Frontal cortex (tissue), 4 donors: ENCODE measurements around the gene INS. TPM values are rescaled to one million over a fixed set of nuclear protein-coding genes. Genes with fewer than 3 reads are reported as not detected.
"Not testable (repeated sequence)": the region's sequence is repeated elsewhere in the genome, so short reads cannot be mapped to it uniquely, and the experiment has no call there.

Source experiments
- DNase-seq, 2 donors: peaks; one replicate each; pipeline ENCODE4 v3.0.0; 2012; ENCODE audit warnings: low spot score in 2 of 2
- FAIRE-seq: peaks from 2 replicates; lab custom pipeline; 2012; peaks lifted over from hg19 to GRCh38; lab: Jason Lieb, UNC
- small RNA-seq: library from RNA; depleted of rRNA; stranded (forward); fragments of <200 nt; gene quantifications from one replicate; pipeline ENCODE3, GENCODE V24; 2014
- total RNA-seq: library from RNA; depleted of rRNA; stranded (reverse); fragments of >200 nt; gene quantifications from one replicate; pipeline ENCODE4 v1.2.3, GENCODE V29; 2014
- donor health status: control.
- donor health status: control.
- donor health status: control.

Gene INS
- total RNA-seq, 1 donor from 2014 or later: not detected

- DNase-seq (no peak), FAIRE-seq (no peak)
Measured at GRCh38 chr11:2126520-2127085, 34.4 kb downstream of the INS start.

GRCh38 chr11:2124736-2125484, 36.1 kb downstream of the INS start:
- not testable (repeated sequence) for FAIRE-seq, DNase-seq

- FAIRE-seq: no peak
- no peak for DNase-seq
Measured at GRCh38 chr11:2123628-2123960, 37.4 kb downstream of the INS start.

GRCh38 chr11:2122907-2123627, 37.9 kb downstream of the INS start:
- no peak for DNase-seq
- FAIRE-seq: no peak

- FAIRE-seq (no peak), DNase-seq (no peak)
Measured at GRCh38 chr11:2122222-2122906, 38.6 kb downstream of the INS start.

GRCh38 chr11:2121227-2122130, 39.5 kb downstream of the INS start:
- DNase-seq (no peak), FAIRE-seq (no peak)

- FAIRE-seq: no peak
- DNase-seq: no peak
Measured at GRCh38 chr11:2120359-2121100, 40.5 kb downstream of the INS start.

GRCh38 chr11:2118677-2119076, 42.3 kb downstream of the INS start:
- FAIRE-seq (no peak), DNase-seq (no peak)

GRCh38 chr11:2116680-2117079, 44.3 kb downstream of the INS start:
- FAIRE-seq: no peak
- no peak for DNase-seq

GRCh38 chr11:2115308-2115707, 45.7 kb downstream of the INS start:
- no peak for FAIRE-seq
- no peak for DNase-seq

GRCh38 chr11:2114430-2115241, 46.4 kb downstream of the INS start:
- FAIRE-seq: no peak
- no peak for DNase-seq

GRCh38 chr11:2113776-2114175, 47.2 kb downstream of the INS start:
- FAIRE-seq: no peak
- no peak for DNase-seq

GRCh38 chr11:2110521-2110920, 50.5 kb downstream of the INS start:
- FAIRE-seq (no peak), DNase-seq (no peak)

Small RNA genes lying within 50 kb of the gene (small RNA-seq; reads per million reads assigned to genes)
- gene MIR4686 (not detected), gene MIR483 (0.76 reads per million, percentile 56 among the genes with 10 or more reads in this experiment)

Other genes starting within 250 kb of the INS start
- not detected for gene TNNT3, start 241.5 kb downstream of the INS start, total RNA-seq
- 19.2 TPM for gene MRPL23, start 213.9 kb downstream of the INS start, total RNA-seq
- gene H19, start 163.4 kb downstream of the INS start, total RNA-seq: 9.8 TPM
- gene IGF2, start 21.8 kb downstream of the INS start, total RNA-seq: 19.6 TPM
- gene TH, start 10.6 kb upstream of the INS start, total RNA-seq: 0.82 TPM
- 0.82 TPM for gene ASCL2, start 109.4 kb upstream of the INS start, total RNA-seq
- gene C11orf21, start 140.7 kb upstream of the INS start, total RNA-seq: under 0.01 TPM
- gene TSPAN32, start 140.8 kb upstream of the INS start, total RNA-seq: 0.41 TPM
- 67.7 TPM for gene CD81, start 216.1 kb upstream of the INS start, total RNA-seq
- gene TSSC4, start 239.5 kb upstream of the INS start, total RNA-seq: 31.8 TPM